ENCODE measurements around the gene ZNF618.

DNA sequence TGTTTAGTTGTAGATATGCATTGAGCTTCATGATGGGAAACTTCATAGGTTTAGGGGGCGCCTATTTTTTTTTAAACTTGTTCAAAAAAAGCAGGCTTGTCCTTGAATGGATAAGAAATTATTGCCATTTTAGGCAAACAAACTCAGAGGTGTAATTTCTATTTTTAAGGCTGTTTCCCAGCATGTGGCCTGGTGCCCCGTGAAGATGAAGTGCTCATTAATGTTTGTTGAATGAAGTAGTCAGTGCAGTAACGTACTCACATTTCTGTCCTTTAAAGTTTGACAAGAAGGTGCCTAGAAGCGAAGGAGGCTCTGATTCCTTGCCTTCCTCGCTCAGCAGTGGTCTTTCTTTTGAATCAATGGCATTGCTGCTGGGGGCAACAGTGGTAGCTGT is 54.3 kb downstream of the ZNF618 start:
- TF ChIP-seq POLR2A (IDR thresholded peaks at IDR 0.05; ENCODE audit: low read depth, low read length) (no peak), TAF1 (IDR thresholded peaks at IDR 0.05; ENCODE audit: borderline replicate concordance, low read depth, low read length) (no peak)

Data from GM12892 (cell line).